CD8-positive, alpha-beta memory T cell (primary cell): ENCODE measurements around the gene LAMTOR3. TPM values are rescaled to one million over a fixed set of nuclear protein-coding genes. Genes with fewer than 3 reads are reported as not detected.

ENCODE experiments used
- CTCF ChIA-PET: fragments of 350-600 bp; sonication (Branson Sonifier 250); formaldehyde crosslinking; loops from one replicate; lab custom pipeline; 2021; ENCODE audit warnings: antibody characterized with exemption; lab: Charles Lee
- POLR2A ChIA-PET: fragments of 350-600 bp; sonication (Branson Sonifier 250); formaldehyde crosslinking; loops from one replicate; lab custom pipeline; 2021; ENCODE audit warnings: antibody characterized with exemption; lab: Charles Lee
- DNase-seq, 5 donors: peaks; one replicate each; pipeline versions ENCODE4 v3.0.0 to v3.0.0-alpha.2; 2020 to 2022; ENCODE audit warnings: mixed read lengths in 1 of 5
- H3K27ac ChIP-seq: one replicate; pipeline ENCODE4 v1.7.0; 2013; ENCODE audit warnings: low read depth, mild to moderate bottlenecking, low read length, moderate library complexity
- H3K27me3 ChIP-seq: 2 replicates; pipeline ENCODE4 v1.7.0; 2013; ENCODE audit warnings: low read length, mild to moderate bottlenecking; ENCODE audit not compliant: insufficient read depth, poor library complexity, severe bottlenecking
- H3K36me3 ChIP-seq: 2 replicates; pipeline ENCODE4 v1.7.0; 2013; ENCODE audit warnings: mild to moderate bottlenecking, low read length, moderate library complexity; ENCODE audit not compliant: insufficient read depth
- H3K4me1 ChIP-seq: 2 replicates; pipeline ENCODE4 v1.7.0; 2013; ENCODE audit warnings: mild to moderate bottlenecking, low read length, moderate library complexity; ENCODE audit not compliant: insufficient read depth
- H3K4me3 ChIP-seq: 2 replicates; pipeline ENCODE4 v1.7.0; 2013; ENCODE audit warnings: mild to moderate bottlenecking, low read length
- H3K9me3 ChIP-seq: 2 replicates; pipeline ENCODE4 v1.7.0; 2013; ENCODE audit warnings: mild to moderate bottlenecking, low read length
- H3K27ac Mint-ChIP-seq, 8 donors: one replicate each; pipeline ENCODE4 v1.8.0; 2020 to 2021; ENCODE audit warnings: mixed read lengths in 8 of 8, mild to moderate bottlenecking in 6 of 8, inconsistent platforms in 3 of 8, moderate library complexity in 3 of 8
- H3K27me3 Mint-ChIP-seq, 2 donors: one replicate each; pipeline ENCODE4 v1.8.0; 2020 to 2021; ENCODE audit warnings: mixed read lengths in 2 of 2, mild to moderate bottlenecking in 1 of 2, moderate library complexity in 1 of 2
- H3K36me3 Mint-ChIP-seq, 3 donors: one replicate each; pipeline ENCODE4 v1.8.0; 2020 to 2021; ENCODE audit warnings: mixed read lengths in 3 of 3, inconsistent platforms in 1 of 3, mild to moderate bottlenecking in 1 of 3
- H3K4me1 Mint-ChIP-seq, 3 donors: one replicate each; pipeline ENCODE4 v1.8.0; 2020 to 2021; ENCODE audit warnings: mixed read lengths in 3 of 3, inconsistent platforms in 1 of 3, mild to moderate bottlenecking in 1 of 3
- H3K4me3 Mint-ChIP-seq, 7 donors: one replicate each; pipeline ENCODE4 v1.8.0; 2020 to 2021; ENCODE audit warnings: mixed read lengths in 7 of 7, mild to moderate bottlenecking in 6 of 7, moderate library complexity in 4 of 7, inconsistent platforms in 2 of 7
- H3K9me3 Mint-ChIP-seq, 5 donors: one replicate each; pipeline ENCODE4 v1.8.0; 2020 to 2022; ENCODE audit warnings: mixed read lengths in 5 of 5, mild to moderate bottlenecking in 3 of 5, moderate library complexity in 2 of 5, inconsistent platforms in 1 of 5
- polyA plus RNA-seq: library from polyadenylated mRNA; unstranded; fragments of 300-500 nt; fragmentation: Illumina TruSeq; gene quantifications from one replicate; pipeline ENCODE4 v1.2.3, GENCODE V29; 2021
- total RNA-seq, 2 experiments: library from RNA; stranded (reverse); gene quantifications; one replicate each; pipeline ENCODE4 v1.2.3, GENCODE V29; 2021

LAMTOR3 gene
- total and polyA plus RNA-seq, 3 experiments from 2014 or later = 35.7 to 39.0 (median 37.9) TPM

DNA sequence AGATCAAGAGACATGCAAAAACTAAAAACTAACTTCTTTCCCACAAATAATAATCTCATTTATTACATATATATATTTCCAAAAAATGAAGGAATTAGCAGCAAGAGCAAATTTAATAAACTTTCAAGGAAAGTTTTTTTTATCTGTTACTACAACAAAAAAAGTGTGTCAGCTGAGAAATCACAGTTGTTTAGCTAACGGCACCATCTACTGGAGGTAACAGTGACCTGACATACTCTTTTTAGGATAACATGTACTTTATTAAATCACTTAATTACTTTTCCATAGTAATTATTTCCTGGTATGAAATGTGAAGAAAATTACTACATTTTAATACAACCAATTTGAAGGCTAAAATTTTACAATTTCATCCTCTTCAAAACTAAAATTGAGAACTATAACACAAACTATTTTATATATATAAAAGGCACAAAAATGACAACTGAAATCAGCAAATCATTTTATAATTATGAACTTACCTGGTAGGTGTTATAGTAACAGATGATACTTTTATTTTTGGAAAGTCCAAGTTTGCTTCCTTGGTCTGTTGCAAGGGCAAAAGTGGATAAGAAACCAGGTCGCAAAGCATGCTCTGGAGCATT, 9.1 kb downstream of the LAMTOR3 start:
- Mint-ChIP-seq H3K4me1 (peaks cover 12 to 17% (median 13%) of the 10 kb centered on the region in 3 donors), H3K27me3 (no peaks in the 10 kb centered on the region), H3K9me3 (no peaks in the 10 kb centered on the region), H3K36me3 (peaks cover under 1 to 62% (median 2%) of the 10 kb centered on the region in 3 donors), H3K27ac (no peak overlapping the region), H3K4me3 (no peak overlapping the region)
- Histone ChIP-seq H3K4me3 (no peak overlapping the region), H3K27ac (no peak overlapping the region), H3K4me1 (no peaks in the 10 kb centered on the region), H3K27me3 (no peaks in the 10 kb centered on the region), H3K9me3 (no peaks in the 10 kb centered on the region), H3K36me3 (peaks cover 24% of the 10 kb centered on the region)
- CTCF ChIA-PET = interaction anchor here (1.0 to 1.8 kb wide), 3 partner anchors 67 to 77 kb away, joined by 3 to 5 read pairs (median 5); no protein-coding TSS in a partner anchor
- DNase-seq = peak in 2 of 5 donors; percentile 31 to 44
- POLR2A ChIA-PET = no interaction called here

DNA sequence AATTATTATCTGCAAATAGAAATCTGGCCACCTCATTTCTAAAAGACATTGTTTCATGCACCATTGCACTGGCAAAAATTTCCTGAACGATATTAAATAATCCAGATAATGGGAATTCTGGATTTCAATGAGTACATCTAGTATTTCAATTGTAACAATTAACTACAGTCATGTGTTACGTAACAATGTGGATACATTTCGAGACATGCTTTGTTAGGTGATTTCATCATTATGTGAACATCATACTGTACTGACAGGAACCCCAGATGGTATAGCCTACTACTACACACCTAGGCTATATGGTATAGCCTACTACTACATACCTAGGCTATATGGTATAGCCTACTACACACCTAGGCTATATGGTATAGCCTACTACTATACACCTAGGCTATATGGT, 14.8 kb downstream of the LAMTOR3 start:
- peaks cover 28% of the 10 kb centered on the region for H3K36me3 ChIP-seq
- no peaks in the 10 kb centered on the region for H3K9me3 Mint-ChIP-seq
- H3K9me3 ChIP-seq = no peaks in the 10 kb centered on the region
- no peak overlapping the region for H3K27ac Mint-ChIP-seq
- H3K27me3 Mint-ChIP-seq = no peaks in the 10 kb centered on the region
- CTCF ChIA-PET = no interaction called here
- no peak overlapping the region for H3K27ac ChIP-seq
- no peak overlapping the region for H3K4me3 Mint-ChIP-seq
- POLR2A ChIA-PET = no interaction called here
- H3K27me3 ChIP-seq = no peaks in the 10 kb centered on the region
- H3K4me1 ChIP-seq = no peaks in the 10 kb centered on the region
- H3K4me3 ChIP-seq = no peak overlapping the region
- DNase-seq = no peak
- H3K36me3 Mint-ChIP-seq = peaks cover 4 to 65% (median 8%) of the 10 kb centered on the region in 3 donors
- peaks cover 0 to 12% (median 7%) of the 10 kb centered on the region in 3 donors for H3K4me1 Mint-ChIP-seq

DNA sequence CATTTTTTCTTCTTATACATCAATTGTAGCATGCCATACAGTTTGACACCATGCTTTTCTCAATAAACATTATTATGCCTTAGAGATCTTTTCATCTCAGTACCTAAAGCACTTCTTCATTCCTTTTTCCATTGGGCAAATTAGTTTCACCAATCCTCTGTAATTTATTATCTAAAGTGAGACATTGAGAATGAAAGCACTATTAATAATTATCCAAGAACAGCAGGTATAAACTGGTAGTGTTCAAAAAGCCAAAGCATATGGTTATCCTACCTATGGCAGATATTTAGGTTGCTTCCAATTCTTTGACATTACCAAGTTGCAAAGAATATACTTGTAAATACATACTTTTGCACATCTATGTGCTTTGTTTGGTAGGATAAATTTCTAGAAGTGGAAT, 15.6 kb downstream of the LAMTOR3 start:
- H3K27ac ChIP-seq = no peak overlapping the region
- H3K27ac Mint-ChIP-seq = peak overlapping the region in 1 of 8 donors; percentile 7
- no peaks in the 10 kb centered on the region for H3K9me3 ChIP-seq
- POLR2A ChIA-PET = no interaction called here
- H3K4me1 ChIP-seq = no peaks in the 10 kb centered on the region
- no peak overlapping the region for H3K4me3 ChIP-seq
- H3K4me3 Mint-ChIP-seq = no peak overlapping the region
- CTCF ChIA-PET = no interaction called here
- peaks cover 0 to 12% (median 7%) of the 10 kb centered on the region in 3 donors for H3K4me1 Mint-ChIP-seq
- DNase-seq = no peak
- no peaks in the 10 kb centered on the region for H3K27me3 Mint-ChIP-seq
- H3K27me3 ChIP-seq = no peaks in the 10 kb centered on the region
- peaks cover 4 to 60% (median 8%) of the 10 kb centered on the region in 3 donors for H3K36me3 Mint-ChIP-seq
- H3K9me3 Mint-ChIP-seq = no peaks in the 10 kb centered on the region
- peaks cover 28% of the 10 kb centered on the region for H3K36me3 ChIP-seq

DNA sequence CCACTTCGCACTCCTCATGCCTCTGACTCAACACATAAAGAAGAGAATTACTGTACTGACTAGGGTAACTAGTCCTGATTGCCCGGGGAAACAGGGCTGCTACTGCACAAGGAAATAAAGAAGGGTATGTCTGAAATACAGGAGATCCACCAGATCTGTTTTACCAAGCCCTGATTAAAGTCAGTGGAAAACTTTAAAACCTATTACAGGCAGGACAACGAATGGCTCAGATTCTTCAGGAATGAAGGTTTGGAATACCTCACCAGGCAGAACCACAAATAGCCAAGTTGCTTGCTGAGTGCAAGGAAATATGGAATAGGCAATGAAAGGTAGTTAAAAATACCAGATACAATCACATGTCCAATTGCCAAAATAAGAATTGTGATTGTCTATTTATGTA, 17.3 kb downstream of the LAMTOR3 start:
- Mint-ChIP-seq H3K4me1 (peaks cover 0 to 12% (median 7%) of the 10 kb centered on the region in 3 donors), H3K27me3 (no peaks in the 10 kb centered on the region), H3K4me3 (no peak overlapping the region), H3K36me3 (peaks cover 7 to 50% (median 10%) of the 10 kb centered on the region in 3 donors), H3K27ac (peak overlapping the region in 2 of 8 donors; percentile 52 to 81), H3K9me3 (no peaks in the 10 kb centered on the region)
- no peak overlapping the region for H3K4me3 ChIP-seq
- H3K27ac ChIP-seq = no peak overlapping the region
- H3K4me1 ChIP-seq = no peaks in the 10 kb centered on the region
- ChIA-PET POLR2A (no interaction called here), CTCF (no interaction called here)
- peaks cover 25% of the 10 kb centered on the region for H3K36me3 ChIP-seq
- H3K27me3 ChIP-seq = no peaks in the 10 kb centered on the region
- H3K9me3 ChIP-seq = no peaks in the 10 kb centered on the region
- DNase-seq = no peak

DNA sequence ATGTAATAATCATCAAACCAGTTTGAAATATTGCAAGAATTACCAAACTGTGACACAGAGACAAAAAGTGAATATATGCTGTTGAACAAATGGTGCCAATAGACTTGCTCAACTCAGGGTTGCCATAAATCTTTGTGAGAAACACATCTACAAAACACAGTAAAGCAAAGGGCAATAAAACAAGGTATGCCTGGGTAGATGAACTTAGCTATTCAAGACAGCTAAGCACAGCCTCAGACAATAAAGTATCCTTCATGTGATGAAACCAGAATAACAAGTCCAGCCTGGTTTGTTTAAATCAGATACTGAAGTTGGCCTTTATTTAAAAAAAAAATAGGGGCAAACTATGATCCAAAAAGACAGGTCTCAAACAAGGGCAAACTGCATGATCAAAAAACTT, 19.2 kb downstream of the LAMTOR3 start:
- Histone ChIP-seq H3K27ac (no peak overlapping the region), H3K27me3 (no peaks in the 10 kb centered on the region), H3K9me3 (no peaks in the 10 kb centered on the region), H3K36me3 (peaks cover 8% of the 10 kb centered on the region), H3K4me3 (no peak overlapping the region), H3K4me1 (no peaks in the 10 kb centered on the region)
- Mint-ChIP-seq H3K9me3 (no peaks in the 10 kb centered on the region), H3K36me3 (peaks cover 6 to 34% (median 9%) of the 10 kb centered on the region in 3 donors), H3K4me3 (no peak overlapping the region), H3K27me3 (no peaks in the 10 kb centered on the region), H3K27ac (peak overlapping the region in 2 of 8 donors; percentile 55 to 61), H3K4me1 (peaks cover 0 to 12% (median 7%) of the 10 kb centered on the region in 3 donors)
- ChIA-PET CTCF (no interaction called here), POLR2A (no interaction called here)
- DNase-seq = no peak

DNA sequence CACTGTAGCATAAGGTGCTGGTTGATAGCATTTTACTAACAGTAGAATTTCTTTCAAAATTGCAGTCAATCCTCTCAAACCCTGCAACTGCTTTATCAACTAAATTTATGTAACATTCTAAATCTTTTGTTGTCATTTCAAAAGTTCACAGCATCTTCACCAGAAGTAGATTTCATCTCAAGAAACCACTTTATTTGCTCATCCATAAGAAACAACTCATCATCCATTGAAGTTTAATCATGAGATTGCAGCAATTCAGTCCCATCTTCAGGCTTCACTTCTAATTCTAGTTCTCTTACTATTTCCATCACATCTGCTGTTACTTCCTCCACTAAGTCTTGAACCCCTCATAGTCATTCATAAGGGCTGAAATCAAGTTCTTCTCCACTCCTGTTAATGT, 21.7 kb downstream of the LAMTOR3 start:
- ChIA-PET POLR2A (no interaction called here), CTCF (no interaction called here)
- no peaks in the 10 kb centered on the region for H3K9me3 ChIP-seq
- no peak for DNase-seq
- H3K4me3 Mint-ChIP-seq = no peak overlapping the region
- no peaks in the 10 kb centered on the region for H3K27me3 Mint-ChIP-seq
- no peaks in the 10 kb centered on the region for H3K36me3 ChIP-seq
- H3K27ac Mint-ChIP-seq = no peak overlapping the region
- no peaks in the 10 kb centered on the region for H3K9me3 Mint-ChIP-seq
- peaks cover 0 to 12% (median 7%) of the 10 kb centered on the region in 3 donors for H3K4me1 Mint-ChIP-seq
- H3K27ac ChIP-seq = no peak overlapping the region
- H3K27me3 ChIP-seq = no peaks in the 10 kb centered on the region
- no peaks in the 10 kb centered on the region for H3K4me1 ChIP-seq
- peaks cover 4 to 28% (median 10%) of the 10 kb centered on the region in 3 donors for H3K36me3 Mint-ChIP-seq
- H3K4me3 ChIP-seq = no peak overlapping the region

DNA sequence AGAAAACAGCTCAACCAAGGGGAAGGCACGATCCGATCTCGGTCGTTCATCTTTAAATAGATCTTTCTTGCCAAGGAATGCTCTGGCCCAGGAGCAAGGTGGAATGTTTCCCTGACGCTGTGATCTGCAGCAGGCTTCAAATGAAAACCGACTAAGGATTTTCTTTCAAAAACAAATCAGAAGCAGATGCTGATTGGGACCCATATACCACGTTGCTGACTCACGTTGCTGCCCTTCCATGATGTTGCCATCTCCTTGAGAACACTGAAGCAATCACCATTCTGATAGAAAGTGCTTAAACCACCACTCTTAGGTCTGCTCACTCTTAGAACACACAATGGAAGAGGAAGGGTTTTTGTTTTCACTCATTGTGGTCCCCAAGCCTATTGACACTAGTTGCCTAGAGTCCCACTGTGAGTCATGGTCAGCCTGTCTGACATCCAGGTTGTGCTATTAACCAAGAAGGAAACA, 26.1 kb downstream of the LAMTOR3 start:
- no peaks in the 10 kb centered on the region for H3K27me3 Mint-ChIP-seq
- H3K27ac Mint-ChIP-seq = peak overlapping the region in 1 of 8 donors; percentile 29
- no peaks in the 10 kb centered on the region for H3K9me3 ChIP-seq
- H3K9me3 Mint-ChIP-seq = no peaks in the 10 kb centered on the region
- no peak overlapping the region for H3K4me3 Mint-ChIP-seq
- DNase-seq = no peak
- H3K4me1 Mint-ChIP-seq = no peaks in the 10 kb centered on the region
- H3K27ac ChIP-seq = no peak overlapping the region
- H3K36me3 ChIP-seq = no peaks in the 10 kb centered on the region
- no peak overlapping the region for H3K4me3 ChIP-seq
- no peaks in the 10 kb centered on the region for H3K27me3 ChIP-seq
- POLR2A ChIA-PET = no interaction called here
- CTCF ChIA-PET = no interaction called here
- peaks cover 7 to 44% (median 14%) of the 10 kb centered on the region in 3 donors for H3K36me3 Mint-ChIP-seq
- no peaks in the 10 kb centered on the region for H3K4me1 ChIP-seq

DNA sequence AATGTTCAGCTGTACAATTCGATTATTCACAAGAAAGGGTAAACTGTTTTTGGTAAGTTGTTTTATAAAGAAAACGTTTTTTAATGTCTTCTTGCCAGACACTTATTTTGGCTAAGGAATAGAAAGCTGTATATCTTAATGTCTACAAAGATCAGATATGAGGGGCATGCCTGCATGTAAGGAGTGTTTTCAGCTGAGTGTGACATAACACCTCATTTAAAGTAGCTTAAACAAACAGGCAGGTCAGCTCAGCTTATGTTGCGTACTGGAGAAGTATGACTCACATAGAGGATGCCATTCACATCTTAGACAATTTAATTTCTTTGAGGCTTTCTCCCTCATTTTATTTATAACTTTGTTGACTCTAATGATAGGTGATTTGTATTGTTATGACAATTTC, 30.4 kb downstream of the LAMTOR3 start:
- Mint-ChIP-seq H3K4me3 (no peak overlapping the region), H3K9me3 (no peaks in the 10 kb centered on the region), H3K27me3 (no peaks in the 10 kb centered on the region), H3K36me3 (peaks cover 8 to 59% (median 11%) of the 10 kb centered on the region in 3 donors), H3K4me1 (no peaks in the 10 kb centered on the region), H3K27ac (no peak overlapping the region)
- no peak overlapping the region for H3K4me3 ChIP-seq
- H3K27ac ChIP-seq = no peak overlapping the region
- no peak for DNase-seq
- no peaks in the 10 kb centered on the region for H3K9me3 ChIP-seq
- peaks cover 5% of the 10 kb centered on the region for H3K36me3 ChIP-seq
- ChIA-PET CTCF (interaction anchor here (1.0 kb wide), 1 partner anchor 56 kb away, joined by 3 read pairs; no protein-coding TSS in a partner anchor), POLR2A (no interaction called here)
- no peaks in the 10 kb centered on the region for H3K4me1 ChIP-seq
- H3K27me3 ChIP-seq = no peaks in the 10 kb centered on the region
